ENCODE results near the gene ZBTB7C. TPM values are rescaled to one million over a fixed set of nuclear protein-coding genes. Genes with fewer than 3 reads are reported as not detected.

Gene ZBTB7C
- total and polyA plus RNA-seq, 2 of the 4 experiments (the other 2 are of a cell fraction) = not detected

GRCh38 chr18:48339692-48340091, 69.5 kb downstream of the ZBTB7C start:
- H3K9me3 ChIP-seq (ENCODE audit: control insufficient read depth, insufficient read depth, low read length) = no peaks in the 10 kb centered on the region
- H3K9ac ChIP-seq (ENCODE audit: low read depth, low read length) = no peak overlapping the region
- no TSS peak for BruUV-seq (replicated peaks)
- dilution Hi-C loops (cut with HindIII; ENCODE audit: low sequenced_read_pairs, unreplicated experiment) = no loop called here
- ChIA-PET CTCF (no interaction called here), POLR2A (ENCODE audit: unreplicated experiment) (no interaction called here)
- H4K8ac ChIP-seq (ENCODE audit: low read depth in 2 of 2, low read length in 2 of 2) = no peak overlapping the region
- H3K36me3 ChIP-seq (ENCODE audit: control insufficient read depth, insufficient read depth, low read length) = no peaks in the 10 kb centered on the region
- no peaks in the 10 kb centered on the region for H3K4me1 ChIP-seq (ENCODE audit: control insufficient read depth, insufficient read depth, low read length)
- no peak for ATAC-seq (ENCODE audit: low read depth)
- no peak overlapping the region for H3K27ac ChIP-seq (ENCODE audit: insufficient read depth, low read length)
- no peaks in the 10 kb centered on the region for H3K9me1 ChIP-seq (ENCODE audit: insufficient read depth, low read length)
- H3K4me2 ChIP-seq (ENCODE audit: low read depth, low read length) = no peak overlapping the region
- H2AK9ac ChIP-seq (replicated peaks; ENCODE audit: low read depth, low read length, poor library complexity) = no peak overlapping the region
- intact Hi-C loops (cut with micrococcal nuclease) = no loop called here
- no peak overlapping the region for H2AK5ac ChIP-seq (ENCODE audit: low read depth, low read length)
- no peak overlapping the region for H3K4me3 ChIP-seq (ENCODE audit: insufficient read depth, low read depth, low read length)
- H3K14ac ChIP-seq (replicated peaks; ENCODE audit: low read depth, low read length) = no peak overlapping the region
- H2AFZ ChIP-seq (replicated peaks; ENCODE audit: low read length, poor library complexity) = no peak overlapping the region
- no peaks in the 10 kb centered on the region for H4K20me1 ChIP-seq (ENCODE audit: insufficient read depth, low read length)
- no peak overlapping the region for H2BK5ac ChIP-seq (ENCODE audit: low read depth, low read length, poor library complexity, severe bottlenecking)
- H2BK120ac ChIP-seq (ENCODE audit: low read depth, low read length) = no peak overlapping the region
- H3K18ac ChIP-seq (ENCODE audit: low read depth, low read length) = no peak overlapping the region
- no peak overlapping the region for H4K5ac ChIP-seq (ENCODE audit: low read depth, low read length)
- H4K91ac ChIP-seq (ENCODE audit: insufficient read depth, low read depth, low read length) = no peak overlapping the region
- no CpG with 5 or more reads among the region's 4 CpGs for WGBS, 2 experiments (ENCODE audit: extremely low coverage in 2 of 2, insufficient read length in 1 of 2)
- no peaks in the 10 kb centered on the region for H3K79me1 ChIP-seq (ENCODE audit: low read depth in 1 of 2, low read length in 2 of 2)
- no peak overlapping the region for H3K23ac ChIP-seq (ENCODE audit: low read depth, low read length)
- H3K56ac ChIP-seq (ENCODE audit: extremely low read depth, insufficient read depth, low read length) = no peak overlapping the region
- no peak overlapping the region for H2BK20ac ChIP-seq (ENCODE audit: low read depth, low read length)
- no peak overlapping the region for H3K4ac ChIP-seq (ENCODE audit: low read depth, low read length)
- TF ChIP-seq MAZ (IDR thresholded peaks at IDR 0.05; ENCODE audit: borderline replicate concordance, low read depth, low read length) = no peak
- TF ChIP-seq SMC3 (IDR thresholded peaks at IDR 0.05; ENCODE audit: low read depth, low read length) = no peak
- TF ChIP-seq RFX5 (IDR thresholded peaks at IDR 0.05; ENCODE audit: low read depth, low read length) = no peak
- TF ChIP-seq CEBPB (IDR thresholded peaks at IDR 0.05; ENCODE audit: low read depth, low read length) = no peak
- no peak for TF ChIP-seq RAD21 (IDR thresholded peaks at IDR 0.05; ENCODE audit: low read length)
- TF ChIP-seq MAFK (IDR thresholded peaks at IDR 0.05; ENCODE audit: low read depth, low read length) = no peak
- TF ChIP-seq BHLHE40 (IDR thresholded peaks at IDR 0.05; ENCODE audit: low read depth, low read length) = no peak
- no peak for TF ChIP-seq ELK1 (IDR thresholded peaks at IDR 0.05; ENCODE audit: borderline replicate concordance, low read depth, low read length)
- TF ChIP-seq MXI1 (IDR thresholded peaks at IDR 0.05; ENCODE audit: borderline replicate concordance, low read depth, low read length) = no peak
- TF ChIP-seq NFE2L2 (IDR thresholded peaks at IDR 0.05; ENCODE audit: low read depth, low read length) = no peak
- H2BK15ac ChIP-seq (ENCODE audit: low read depth, low read length) = no peak overlapping the region
- in situ Hi-C loops (cut with MboI; ENCODE audit: low sequenced_read_pairs) = no loop called here
- no peak for DNase-seq
- H3K27me3 ChIP-seq (ENCODE audit: control insufficient read depth, insufficient read depth, low read length) = peaks cover 40% of the 10 kb centered on the region
